Activated CD4-positive, alpha-beta T cell treated with anti-CD3 and anti-CD28 coated beads, Interleukin-2, amount 50 U/mL, for 48 hours (primary cell): ENCODE results near the gene RHOT2.

Experiments
- DNase-seq, 2 experiments: peaks; one replicate each; pipeline ENCODE4 v3.0.0-alpha.2; 2020

The RHOT2 gene

DNA sequence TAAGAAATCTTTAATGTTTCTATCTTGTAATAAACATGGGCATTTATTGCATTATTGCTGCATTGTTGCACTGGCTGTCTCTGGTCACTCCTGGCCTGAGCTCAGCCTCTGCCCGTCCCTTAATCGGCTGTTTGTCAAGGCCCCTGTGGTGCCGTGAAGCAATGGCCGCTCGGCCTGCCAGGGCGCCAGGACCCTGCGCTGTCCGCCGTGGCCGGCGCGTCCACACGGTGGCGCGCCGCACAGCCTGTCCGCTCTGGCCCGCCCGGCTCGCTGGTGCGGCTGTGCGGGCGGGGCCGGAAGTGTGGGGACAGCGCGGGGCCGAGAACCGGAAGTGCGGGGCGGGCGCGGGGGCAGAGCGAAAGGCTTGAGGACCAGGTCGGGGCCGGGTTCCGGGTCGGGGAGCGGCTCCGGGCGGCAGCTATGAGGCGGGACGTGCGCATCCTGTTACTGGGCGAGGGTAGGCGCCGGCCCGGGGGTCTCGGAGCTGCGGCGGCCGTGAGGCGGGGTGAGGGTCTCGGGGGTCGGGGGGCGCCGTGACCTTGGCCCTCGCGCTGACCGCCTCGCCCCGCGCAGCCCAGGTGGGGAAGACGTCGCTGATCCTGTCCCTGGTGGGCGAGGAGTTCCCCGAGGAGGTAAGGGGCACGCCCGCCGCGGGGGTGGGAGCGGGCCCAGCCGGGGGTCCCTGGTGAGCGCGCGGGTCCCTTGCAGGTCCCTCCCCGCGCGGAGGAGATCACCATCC is at the start of gene RHOT2:
TSS of gene RHOT2 (plus strand) at position 353 of the 739 bp plus-strand sequence. CDS start at position 421, 68 bp downstream.
- peak; percentile 93 to 95 for DNase-seq

GRCh38 chr16:619476-620100 is 48.3 kb upstream of the RHOT2 start:
- no peak for DNase-seq

GRCh38 chr16:620700-621525 is 47.0 kb upstream of the RHOT2 start:
- no peak for DNase-seq

GRCh38 chr16:621526-622105 is 46.3 kb upstream of the RHOT2 start:
- DNase-seq, result no peak

DNA sequence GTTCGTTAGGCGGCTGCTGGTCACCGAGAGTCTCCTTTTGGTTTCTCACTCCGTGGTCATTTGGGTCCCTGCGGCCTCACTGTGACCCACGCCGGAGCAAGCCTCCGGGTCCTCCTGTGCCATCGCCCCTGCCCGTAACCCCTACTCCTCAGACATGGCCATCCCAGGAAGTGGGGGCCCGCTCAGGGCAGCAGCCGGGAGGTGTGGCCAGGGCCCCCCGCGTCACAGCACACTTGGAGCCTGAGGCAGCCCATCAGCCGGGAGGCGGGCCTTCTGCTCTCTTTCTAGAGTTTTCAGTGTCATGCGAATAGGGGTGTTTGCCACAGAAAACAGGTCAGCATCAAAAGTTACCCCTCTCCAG is 45.0 kb upstream of the RHOT2 start:
- DNase-seq, result no peak

- DNase-seq, result no peak
Observed at GRCh38 chr16:624526-625070, 43.3 kb upstream of the RHOT2 start.

DNA sequence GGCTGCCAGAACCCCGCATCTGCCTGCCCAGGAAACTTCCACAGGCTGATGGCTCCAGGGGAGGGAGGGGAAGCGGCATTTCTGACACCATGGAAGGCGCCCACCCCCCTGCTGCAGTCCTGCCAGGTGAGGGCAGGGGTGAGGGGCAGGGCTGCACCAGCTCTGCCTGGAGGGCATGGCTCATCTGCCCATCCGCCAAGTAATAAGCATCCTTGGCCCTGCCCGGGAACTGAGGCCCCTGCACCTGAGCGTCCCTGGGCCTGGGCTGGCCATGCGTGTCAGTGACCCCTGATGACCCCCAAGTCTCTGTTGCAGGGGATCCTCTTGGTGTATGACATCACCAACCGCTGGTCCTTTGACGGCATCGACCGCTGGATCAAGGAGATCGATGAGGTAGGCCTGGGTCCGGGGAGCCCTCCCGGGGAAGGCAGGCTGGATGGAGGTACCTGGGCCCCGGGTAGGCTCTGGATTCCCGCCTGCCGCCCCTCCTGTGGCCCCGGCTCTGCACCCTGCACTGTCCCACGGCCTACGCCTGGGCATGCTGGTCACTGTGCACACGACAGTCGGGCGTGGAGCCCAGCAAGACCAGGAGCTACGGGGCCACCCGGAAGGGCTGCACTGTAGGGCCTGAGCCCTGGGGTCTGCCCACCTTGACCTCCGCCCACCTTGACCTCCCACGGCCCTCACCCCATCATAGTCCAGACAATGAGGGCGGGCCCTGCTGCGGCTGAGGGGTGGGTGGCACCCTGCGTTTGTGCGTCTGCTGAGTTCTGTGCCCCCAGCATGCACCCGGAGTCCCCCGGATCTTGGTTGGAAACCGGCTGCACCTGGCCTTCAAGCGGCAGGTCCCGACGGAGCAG is 42.6 kb upstream of the RHOT2 start:
- DNase-seq, result no peak

DNA sequence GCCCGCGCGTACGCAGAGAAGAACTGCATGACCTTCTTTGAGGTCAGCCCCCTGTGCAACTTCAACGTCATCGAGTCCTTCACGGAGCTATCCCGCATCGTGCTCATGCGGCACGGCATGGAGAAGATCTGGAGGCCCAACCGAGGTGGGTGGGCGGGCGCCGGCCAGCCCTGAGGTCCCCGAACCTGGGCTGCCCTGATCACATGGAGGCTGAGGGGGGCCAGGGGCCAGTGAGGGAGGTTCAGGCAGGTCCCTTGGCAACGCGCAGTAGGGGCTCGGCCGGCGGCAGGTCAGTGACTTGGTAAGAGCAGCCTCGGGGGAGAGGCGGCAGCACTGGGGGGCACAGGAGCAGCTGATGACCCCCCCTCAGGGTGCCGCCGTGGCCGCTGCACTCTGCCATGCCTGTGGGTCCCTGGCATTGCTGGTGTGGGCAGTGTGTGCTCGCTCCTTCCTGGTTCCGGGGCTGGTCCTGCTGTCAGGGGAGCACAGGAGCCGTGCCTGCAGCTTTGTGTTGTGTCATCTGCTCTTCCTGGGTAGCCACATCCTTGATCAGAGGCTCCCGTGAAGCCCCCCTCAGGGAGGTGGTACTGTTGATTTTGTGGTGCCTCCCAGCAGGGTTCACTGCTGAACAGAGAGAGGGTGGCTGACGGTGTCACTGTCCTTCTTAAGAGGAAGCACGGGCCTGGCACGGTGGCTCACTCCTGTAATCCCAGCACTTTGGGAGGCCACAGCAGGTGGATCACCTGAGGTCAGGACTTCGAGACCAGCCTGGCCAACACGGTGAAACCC is 41.8 kb upstream of the RHOT2 start:
- no peak for DNase-seq

- no peak for DNase-seq
Observed at GRCh38 chr16:626787-627453, 41.0 kb upstream of the RHOT2 start.

DNA sequence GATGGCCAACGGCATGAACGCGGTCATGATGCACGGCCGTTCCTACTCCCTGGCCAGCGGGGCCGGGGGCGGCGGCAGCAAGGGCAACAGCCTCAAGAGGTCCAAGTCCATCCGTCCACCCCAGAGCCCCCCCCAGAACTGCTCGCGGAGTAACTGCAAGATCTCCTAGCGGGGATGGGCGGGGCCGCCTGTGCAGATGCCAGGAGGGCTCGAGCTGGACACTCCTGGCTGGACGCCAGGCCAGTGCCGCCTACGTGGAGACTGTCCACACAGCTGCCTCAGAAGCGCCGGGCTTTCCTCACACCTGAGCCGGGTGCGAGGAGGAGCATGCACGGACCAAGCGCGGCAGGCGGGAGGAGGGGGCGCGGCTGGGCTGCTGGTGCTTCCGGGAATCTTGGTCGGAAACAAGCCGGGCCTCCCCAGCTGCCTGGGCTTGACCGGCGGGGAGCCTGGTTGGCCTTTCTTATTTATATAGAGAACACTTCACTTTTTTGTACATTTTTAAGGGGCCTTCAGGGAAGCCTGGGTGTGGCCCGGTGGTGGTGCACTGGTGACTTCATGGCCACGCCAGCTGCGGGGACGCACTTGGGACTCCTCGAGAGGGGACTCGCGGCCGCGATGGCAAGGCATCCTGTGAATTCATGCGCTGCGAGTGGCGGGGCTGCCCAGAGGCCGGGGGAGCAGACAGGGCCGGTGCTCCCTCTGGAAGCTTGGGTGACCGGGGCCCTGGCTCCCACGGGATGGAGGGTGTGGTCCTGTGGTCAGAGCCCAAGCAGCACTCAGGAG is 40.3 kb upstream of the RHOT2 start:
- no peak for DNase-seq

DNA sequence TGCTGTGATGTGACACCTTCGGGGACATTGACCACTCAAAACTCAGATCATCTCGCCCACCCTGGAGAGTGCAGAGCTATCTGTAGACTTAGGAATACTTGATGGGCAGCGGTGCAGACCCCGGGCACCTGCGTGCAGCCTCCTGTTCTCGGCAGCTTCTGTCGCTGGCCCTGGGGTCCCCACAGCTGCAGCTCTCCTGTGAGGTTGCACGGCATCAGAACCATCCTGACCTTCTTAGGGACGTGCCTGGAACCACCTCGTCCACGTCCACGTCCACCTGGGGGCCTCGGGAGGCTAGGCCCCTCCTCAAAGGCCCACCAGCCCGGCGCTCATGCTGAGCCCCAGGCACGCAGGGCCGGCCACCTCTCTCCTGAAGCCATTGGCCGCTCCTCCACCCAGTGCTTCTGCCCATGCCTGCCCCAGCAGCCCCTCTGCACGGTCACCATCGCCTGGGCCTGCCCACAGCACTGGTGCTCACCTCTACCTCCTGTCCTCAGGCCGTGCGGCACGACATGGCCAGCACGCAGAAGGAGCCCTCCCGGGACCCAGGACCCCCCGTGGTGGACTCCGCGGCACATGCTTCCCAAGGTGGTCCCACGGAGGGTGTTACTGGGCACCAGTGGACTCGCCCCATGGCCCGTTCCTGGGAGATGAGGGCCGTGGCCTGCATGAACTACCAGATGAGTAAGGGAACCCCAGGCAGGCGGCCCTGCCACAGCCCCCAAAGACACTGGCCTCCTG is 39.4 kb upstream of the RHOT2 start:
- DNase-seq, result no peak

- no peak for DNase-seq
Observed at GRCh38 chr16:629185-629832, 38.6 kb upstream of the RHOT2 start.

- DNase-seq, result no peak
Observed at GRCh38 chr16:629833-630248, 38.1 kb upstream of the RHOT2 start.

DNA sequence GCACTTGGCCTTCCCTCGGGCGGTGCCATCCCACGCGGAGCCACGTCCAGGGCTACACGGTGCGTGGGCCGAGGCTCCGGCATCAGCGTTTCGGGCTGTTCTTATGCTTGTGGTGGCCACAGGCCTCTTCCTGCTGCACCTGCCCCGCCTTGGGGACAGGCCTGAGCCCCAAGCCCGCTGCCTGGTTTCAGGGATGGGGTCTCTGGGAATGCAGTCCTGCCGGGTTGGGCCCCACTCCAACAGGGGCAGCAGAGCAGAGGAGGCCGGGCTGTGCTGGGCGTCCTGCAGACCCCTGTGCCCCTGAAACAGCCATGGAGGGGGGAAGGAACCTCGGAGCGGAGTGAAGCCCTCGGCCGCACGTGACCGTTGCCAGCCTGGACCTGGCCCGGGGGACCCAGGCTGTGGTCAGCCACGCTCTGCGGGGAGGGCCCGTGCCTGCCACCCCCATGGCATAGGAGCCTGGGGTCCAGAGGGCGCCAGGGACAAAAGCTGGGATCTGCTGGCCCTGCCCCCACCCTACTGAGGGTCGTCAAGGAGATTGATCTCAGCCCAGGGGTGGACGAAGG is 37.6 kb upstream of the RHOT2 start:
- DNase-seq, result no peak

DNA sequence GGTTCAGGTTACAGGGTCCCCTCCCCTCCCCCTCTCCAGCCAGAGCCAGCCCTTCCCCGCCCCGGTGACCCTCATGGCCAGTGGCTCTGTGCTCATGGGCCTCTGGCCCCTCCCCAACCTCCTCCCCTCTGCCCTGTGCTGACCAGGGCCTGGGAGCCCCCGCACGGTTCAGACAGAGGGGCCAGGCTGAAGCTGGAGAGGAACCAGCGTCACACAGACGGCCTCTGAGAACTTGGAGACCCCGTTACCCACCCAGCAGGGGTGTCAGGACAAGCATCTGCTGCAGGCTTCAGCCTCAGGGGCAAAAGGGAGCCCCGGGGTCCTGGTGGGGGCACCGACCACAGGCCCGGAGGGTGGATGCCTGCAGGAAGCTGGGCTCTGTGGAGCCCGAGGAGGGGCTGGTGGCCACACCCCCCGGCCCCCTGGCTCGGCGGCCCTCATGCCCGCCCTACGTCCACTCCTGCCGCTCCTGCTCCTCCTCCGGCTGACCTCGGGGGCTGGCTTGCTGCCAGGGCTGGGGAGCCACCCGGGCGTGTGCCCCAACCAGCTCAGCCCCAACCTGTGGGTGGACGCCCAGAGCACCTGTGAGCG is 37.0 kb upstream of the RHOT2 start, which contains the start of gene WFIKKN1:
TSS of gene WFIKKN1 (plus strand) at position 171 of the 591 bp plus-strand sequence. CDS start at position 440, 269 bp downstream.
- DNase-seq, result no peak

- no peak for DNase-seq
Observed at GRCh38 chr16:631808-632358, 36.0 kb upstream of the RHOT2 start.
